H1 (cell line): ENCODE measurements around the gene GRID1. TPM values are rescaled to one million over a fixed set of nuclear protein-coding genes. Genes with fewer than 3 reads are reported as not detected.

Source experiments
- CTCF ChIA-PET: fragments of 300-600 bp; sonication (Branson Sonifier 250); formaldehyde crosslinking; loops from one replicate; lab custom pipeline; 2021; ENCODE audit not compliant: partially characterized antibody; lab: Charles Lee
- POLR2A ChIA-PET: fragments of 300-600 bp; sonication (Branson Sonifier 250); formaldehyde crosslinking; loops from one replicate; lab custom pipeline; 2021; ENCODE audit warnings: inconsistent platforms; ENCODE audit not compliant: partially characterized antibody; lab: Charles Lee
- DNase-seq, 2 experiments: peaks; one replicate each; pipeline versions ENCODE4 v3.0.0 to v3.0.0-alpha.2; 2010 to 2022; ENCODE audit warnings: low spot score in 2 of 2, low read depth in 1 of 2, mixed read lengths in 1 of 2
- FAIRE-seq: peaks from 2 replicates; lab custom pipeline; 2011; peaks lifted over from hg19 to GRCh38; lab: Jason Lieb, UNC
- H2AFZ ChIP-seq: 2 replicates; pipeline ENCODE4 v1.8.1; 2012; ENCODE audit warnings: low read length, inconsistent platforms
- H2AK5ac ChIP-seq: 2 replicates; pipeline ENCODE4 v1.6.1; 2013; ENCODE audit warnings: low read depth, low read length
- H2BK120ac ChIP-seq: replicated peaks from 2 replicates; pipeline ENCODE3; 2013; ENCODE audit warnings: low read depth, low read length, inconsistent platforms
- H2BK12ac ChIP-seq: 2 replicates; pipeline ENCODE4 v1.6.1; 2013; ENCODE audit warnings: low read depth, low read length
- H2BK15ac ChIP-seq: 2 replicates; pipeline ENCODE4 v1.6.1; 2013; ENCODE audit warnings: low read length
- H2BK20ac ChIP-seq: 2 replicates; pipeline ENCODE4 v1.6.1; 2013; ENCODE audit warnings: low read length
- H2BK5ac ChIP-seq: 2 replicates; pipeline ENCODE4 v1.6.1; 2013; ENCODE audit warnings: low read depth, low read length
- H3K14ac ChIP-seq: 2 replicates; pipeline ENCODE4 v1.6.1; 2013; ENCODE audit warnings: inconsistent platforms; ENCODE audit not compliant: insufficient read length
- H3K18ac ChIP-seq: 2 replicates; pipeline ENCODE4 v1.6.1; 2013; ENCODE audit warnings: low read length; ENCODE audit errors: extremely low read depth
- H3K23ac ChIP-seq: 2 replicates; pipeline ENCODE4 v1.6.1; 2013; ENCODE audit warnings: inconsistent platforms; ENCODE audit not compliant: insufficient read length
- H3K23me2 ChIP-seq: 2 replicates; pipeline ENCODE4 v1.6.1; 2013; ENCODE audit warnings: low read depth, low read length
- H3K27ac ChIP-seq: 2 replicates; pipeline ENCODE4 v1.6.1; 2011; ENCODE audit warnings: low read depth, low read length, inconsistent platforms
- H3K27me3 ChIP-seq, 4 experiments: replicated peaks in 1 of 4; 1 replicate in 1 of 4; 2 replicates in 3 of 4; pipeline versions ENCODE4 v1.6.1 to v1.8.1; 2011 to 2013; ENCODE audit warnings: low read length in 3 of 4, mild to moderate bottlenecking in 3 of 4, inconsistent platforms in 2 of 4, mixed read lengths in 2 of 4, moderate library complexity in 1 of 4; ENCODE audit not compliant: control insufficient read depth in 3 of 4, insufficient read depth in 3 of 4; ENCODE audit errors: extremely low read depth in 1 of 4
- H3K36me3 ChIP-seq, 4 experiments: 2 replicates each; pipeline versions ENCODE4 v1.6.1 to v1.8.1; 2011 to 2013; ENCODE audit warnings: mild to moderate bottlenecking in 4 of 4, low read length in 3 of 4, moderate library complexity in 2 of 4, control low read depth in 1 of 4, inconsistent platforms in 1 of 4; ENCODE audit not compliant: insufficient read depth in 4 of 4, control insufficient read depth in 2 of 4
- H3K4ac ChIP-seq: replicated peaks from 2 replicates; pipeline ENCODE3; 2013; ENCODE audit warnings: low read length, low read depth, mixed read lengths, inconsistent platforms; ENCODE audit not compliant: insufficient read length
- H3K4me1 ChIP-seq, 4 experiments: replicated peaks in 1 of 4; 1 replicate in 1 of 4; 2 replicates in 3 of 4; pipeline versions ENCODE4 v1.6.1 to v1.8.1; 2011 to 2013; ENCODE audit warnings: low read length in 3 of 4, inconsistent platforms in 2 of 4, mixed read lengths in 1 of 4; ENCODE audit not compliant: insufficient read depth in 4 of 4, control insufficient read depth in 3 of 4
- H3K4me2 ChIP-seq, 2 experiments: 2 replicates each; pipeline versions ENCODE4 v1.6.1 to v1.8.1; 2011 to 2013; ENCODE audit warnings: low read depth in 2 of 2, low read length in 2 of 2, control low read depth in 1 of 2, inconsistent platforms in 1 of 2, mild to moderate bottlenecking in 1 of 2; ENCODE audit not compliant: insufficient read depth in 1 of 2
- H3K4me3 ChIP-seq, 4 experiments: fragments of 200-600, 300-600 bp in 1 of 4; sonication (generic), shearing (Covaris generic), sonication (Bioruptor Twin) in 1 of 4; 2 replicates each; pipeline versions ENCODE4 v1.5.1 to v1.8.1; 2011 to 2016; ENCODE audit warnings: low read length in 4 of 4, low read depth in 3 of 4, control low read depth in 2 of 4, inconsistent platforms in 2 of 4, mild to moderate bottlenecking in 2 of 4, mixed read lengths in 1 of 4, moderate library complexity in 1 of 4; ENCODE audit not compliant: insufficient read depth in 2 of 4; ENCODE audit errors: extremely low read depth in 1 of 4
- H3K56ac ChIP-seq: replicated peaks from 2 replicates; pipeline ENCODE3; 2013; ENCODE audit warnings: low read depth, mild to moderate bottlenecking, mixed read lengths, low read length, inconsistent platforms; ENCODE audit not compliant: insufficient read length
- H3K79me1 ChIP-seq: 2 replicates; pipeline ENCODE4 v1.6.1; 2013; ENCODE audit warnings: low read depth, low read length, control low read depth
- H3K79me2 ChIP-seq, 2 experiments: 2 replicates each; pipeline versions ENCODE4 v1.6.1 to v1.8.1; 2012 to 2013; ENCODE audit warnings: low read length in 2 of 2, mild to moderate bottlenecking in 2 of 2, inconsistent platforms in 1 of 2; ENCODE audit not compliant: insufficient read depth in 2 of 2, control insufficient read depth in 1 of 2
- H3K9ac ChIP-seq, 4 experiments: replicated peaks in 1 of 4; 1 replicate in 1 of 4; 2 replicates in 3 of 4; pipeline versions ENCODE4 v1.6.1 to v1.8.1; 2011 to 2013; ENCODE audit warnings: low read depth in 3 of 4, low read length in 3 of 4, control low read depth in 2 of 4, mild to moderate bottlenecking in 2 of 4, moderate library complexity in 2 of 4, inconsistent platforms in 1 of 4; ENCODE audit errors: extremely low read depth in 1 of 4
- H3K9me3 ChIP-seq, 2 experiments: 2 replicates each; pipeline versions ENCODE4 v1.6.1 to v1.8.1; 2012 to 2013; ENCODE audit warnings: mild to moderate bottlenecking in 2 of 2, moderate library complexity in 2 of 2, control low read depth in 1 of 2, inconsistent platforms in 1 of 2, low read depth in 1 of 2, low read length in 1 of 2, mixed read lengths in 1 of 2; ENCODE audit not compliant: insufficient read depth in 2 of 2
- H4K20me1 ChIP-seq, 2 experiments: replicated peaks in 1 of 2; 2 replicates each; pipeline versions ENCODE3 to v1.8.1; 2011 to 2013; ENCODE audit warnings: inconsistent platforms in 2 of 2, low read length in 2 of 2, mild to moderate bottlenecking in 1 of 2; ENCODE audit not compliant: insufficient read depth in 2 of 2, control insufficient read depth in 1 of 2
- H4K5ac ChIP-seq: 2 replicates; pipeline ENCODE4 v1.6.1; 2013; ENCODE audit warnings: low read length, low read depth, mixed read lengths, inconsistent platforms; ENCODE audit not compliant: insufficient read length
- H4K8ac ChIP-seq: 2 replicates; pipeline ENCODE4 v1.8.0; 2013; ENCODE audit warnings: mild to moderate bottlenecking, moderate library complexity, low read length, inconsistent platforms; ENCODE audit not compliant: insufficient read depth; ENCODE audit errors: extremely low read depth
- H4K91ac ChIP-seq: replicated peaks from 2 replicates; pipeline ENCODE3; 2013; ENCODE audit warnings: low read length, mixed read lengths, inconsistent platforms; ENCODE audit not compliant: insufficient read length
- BRCA1 ChIP-seq: IDR thresholded peaks from 2 replicates; pipeline ENCODE4 v1.6.1; 2012; ENCODE audit warnings: low read depth, low read length, improper control_type of control experiment
- EGR1 ChIP-seq: IDR thresholded peaks from 2 replicates; pipeline ENCODE4 v1.6.1; 2011; ENCODE audit warnings: low read depth, low read length, borderline replicate concordance
- EP300 ChIP-seq, 2 experiments: IDR thresholded peaks; 1 replicate in 1 of 2; 2 replicates in 1 of 2; pipeline ENCODE4 v1.6.1; 2011 to 2012; ENCODE audit warnings: low read depth in 2 of 2, low read length in 2 of 2, mild to moderate bottlenecking in 2 of 2, borderline replicate concordance in 1 of 2, inconsistent platforms in 1 of 2, moderate library complexity in 1 of 2
- EZH2 ChIP-seq: fragments of 200-600 bp; sonication (generic); IDR thresholded peaks from 2 replicates; pipeline ENCODE4 v1.7.1; 2012; ENCODE audit warnings: low read depth, mild to moderate bottlenecking, moderate library complexity, low read length, inconsistent platforms; ENCODE audit not compliant: severe bottlenecking
- KDM1A ChIP-seq: fragments of 200-600, 300-600 bp; sonication (generic); IDR thresholded peaks from 2 replicates; pipeline ENCODE4 v1.7.1; 2016; ENCODE audit warnings: mild to moderate bottlenecking, low read length, borderline replicate concordance
- KDM5A ChIP-seq: fragments of 200-600 bp; IDR thresholded peaks from 2 replicates; pipeline ENCODE4 v1.7.1; 2012; ENCODE audit warnings: mild to moderate bottlenecking, low read length, inconsistent platforms, mixed read lengths
- MAFK ChIP-seq: IDR thresholded peaks from 2 replicates; pipeline ENCODE4 v1.6.1; 2012; ENCODE audit warnings: low read depth, mild to moderate bottlenecking, improper control_type of control experiment, low read length
- NRF1 ChIP-seq: IDR thresholded peaks from 2 replicates; pipeline ENCODE4 v1.6.1; 2011; ENCODE audit warnings: mild to moderate bottlenecking, low read depth, low read length, improper control_type of control experiment
- POLR2AphosphoS5 ChIP-seq: IDR thresholded peaks from 2 replicates; pipeline ENCODE4 v1.6.1; 2011; ENCODE audit warnings: low read depth, low read length
- SIRT6 ChIP-seq: IDR thresholded peaks from one replicate; pipeline ENCODE4 v1.7.1; 2012; ENCODE audit warnings: low read length, inconsistent platforms
- WGBS, 2 experiments: shearing (Covaris generic) in 1 of 2; methylation state at CpG; one replicate each; pipeline versions ENCODE4 v1.1.6 to v1.1.7; 2013 to 2015; ENCODE audit warnings: low lambda C conversion rate in 2 of 2, mixed read lengths in 2 of 2, inconsistent platforms in 1 of 2, low coverage in 1 of 2, missing lambda C conversion rate in 1 of 2; ENCODE audit not compliant: insufficient replicate concordance in 2 of 2, insufficient coverage in 1 of 2, insufficient read length in 1 of 2; ENCODE audit errors: extremely low coverage in 1 of 2, missing lambda C conversion rate in 1 of 2; 5-methylcytosine and 5-hydroxymethylcytosine counted together
- polyA plus RNA-seq, 7 experiments: library from polyadenylated mRNA; depleted of rRNA in 3 of 7; stranded (reverse) in 5 of 7; unstranded in 2 of 7; fragments of >200 nt in 5 of 7; fragments of 200-250 nt in 2 of 7; gene quantifications; 1 replicate in 5 of 7; 2 replicates in 1 of 7; 4 replicates in 1 of 7; pipeline versions ENCODE4 v1.2.1 to v1.2.3, GENCODE V29; 2011 to 2013; ENCODE audit warnings: missing spikeins in 2 of 7, mixed read lengths in 2 of 7
- total RNA-seq: library from RNA; stranded (reverse); fragmentation: NEBNext Ultra II Directional; extraction: Animal tissue kit (Norgen Biotek cat#: 25700); gene quantifications from 2 replicates; pipeline ENCODE4 v1.2.1, GENCODE V29; 2021
- TF ChIP-seq, protein P1 (sequence below): IDR thresholded peaks from 2 replicates; pipeline ENCODE4 v1.6.1; 2012; ENCODE audit warnings: inconsistent platforms

The GRID1 gene
- total and polyA plus RNA-seq, 2 of the 8 experiments (the other 6 are each of a cell fraction or from before 2014, with no cell fraction given): 0.22 to 0.30 TPM

DNA sequence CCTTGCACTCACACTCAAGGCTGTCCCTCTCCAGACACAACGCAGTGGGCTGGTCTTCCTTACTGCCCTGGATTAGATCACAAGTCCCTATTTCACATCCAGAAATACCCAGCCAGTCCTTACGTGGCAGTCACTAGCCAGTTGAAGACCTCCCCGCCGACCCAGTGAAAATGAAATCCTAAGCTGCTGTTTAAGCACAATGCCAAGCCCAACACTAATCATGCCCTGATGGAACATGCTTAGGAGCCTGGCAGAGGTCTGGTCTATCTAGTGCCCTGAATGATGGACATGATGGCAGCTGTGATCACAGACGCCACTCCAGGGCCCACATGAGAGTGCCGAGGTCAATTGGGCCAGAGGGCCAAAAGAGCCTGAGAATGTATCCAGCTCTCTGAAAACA is 389.0 kb downstream of the GRID1 start:
- Histone ChIP-seq H2BK5ac (no peak overlapping the region; the same call in 1 of the 2 replicates), H3K79me2 (no peaks in the 10 kb centered on the region), H3K4me2 (no peak overlapping the region), H3K56ac (no peak overlapping the region), H3K23ac (no peak overlapping the region), H2AK5ac (no peak overlapping the region), H3K18ac (no peak overlapping the region), H3K9ac (no peak overlapping the region), H3K14ac (no peak overlapping the region), H4K91ac (no peak overlapping the region), H4K5ac (no peak overlapping the region), H3K23me2 (no peaks in the 10 kb centered on the region), H4K20me1 (no peaks in the 10 kb centered on the region), H3K4me3 (no peak overlapping the region), H4K8ac (no peak overlapping the region), H3K27ac (no peak overlapping the region), H3K36me3 (no peaks in the 10 kb centered on the region), H2AFZ (no peak overlapping the region), H3K27me3 (no peaks in the 10 kb centered on the region), H2BK20ac (no peak overlapping the region), H2BK15ac (no peak overlapping the region), H3K4ac (no peak overlapping the region), H2BK120ac (no peak overlapping the region), H3K79me1 (no peaks in the 10 kb centered on the region), H3K9me3 (no peaks in the 10 kb centered on the region), H3K4me1 (peaks cover 0 to 4% (median 0%) of the 10 kb centered on the region in 4 experiments; a peak in 1 of 7 replicates), H2BK12ac (no peak overlapping the region)
- ChIA-PET CTCF (interaction anchor here (0.6 to 3.0 kb wide), 7 partner anchors 10 to 371 kb away, joined by 3 to 14 read pairs (median 4); no protein-coding TSS in a partner anchor), POLR2A (no interaction called here)
- no peak for FAIRE-seq
- WGBS, 2 experiments: 94% methylated on average over 6 of the region's 6 CpGs; no CpG with 5 or more reads in 1 of the 2 experiments
- no peak for DNase-seq
- TF ChIP-seq KDM1A: no peak
- TF ChIP-seq NRF1: no peak
- no peak for TF ChIP-seq SIRT6
- TF ChIP-seq KDM5A: no peak
- TF ChIP-seq MAFK: no peak
- TF ChIP-seq, protein P1, sequence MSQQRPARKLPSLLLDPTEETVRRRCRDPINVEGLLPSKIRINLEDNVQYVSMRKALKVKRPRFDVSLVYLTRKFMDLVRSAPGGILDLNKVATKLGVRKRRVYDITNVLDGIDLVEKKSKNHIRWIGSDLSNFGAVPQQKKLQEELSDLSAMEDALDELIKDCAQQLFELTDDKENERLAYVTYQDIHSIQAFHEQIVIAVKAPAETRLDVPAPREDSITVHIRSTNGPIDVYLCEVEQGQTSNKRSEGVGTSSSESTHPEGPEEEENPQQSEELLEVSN: no peak
- no peak for TF ChIP-seq POLR2AphosphoS5
- no peak for TF ChIP-seq BRCA1
- TF ChIP-seq EGR1: no peak
- no peak for TF ChIP-seq EP300 (IDR thresholded peaks at IDR 0.05; ENCODE audit: borderline replicate concordance in 1 of 2, low read depth in 2 of 2, low read length in 2 of 2)
- no peak for TF ChIP-seq EZH2
